ENCODE data around the gene PHYH.

- TF ChIP-seq, protein P1, sequence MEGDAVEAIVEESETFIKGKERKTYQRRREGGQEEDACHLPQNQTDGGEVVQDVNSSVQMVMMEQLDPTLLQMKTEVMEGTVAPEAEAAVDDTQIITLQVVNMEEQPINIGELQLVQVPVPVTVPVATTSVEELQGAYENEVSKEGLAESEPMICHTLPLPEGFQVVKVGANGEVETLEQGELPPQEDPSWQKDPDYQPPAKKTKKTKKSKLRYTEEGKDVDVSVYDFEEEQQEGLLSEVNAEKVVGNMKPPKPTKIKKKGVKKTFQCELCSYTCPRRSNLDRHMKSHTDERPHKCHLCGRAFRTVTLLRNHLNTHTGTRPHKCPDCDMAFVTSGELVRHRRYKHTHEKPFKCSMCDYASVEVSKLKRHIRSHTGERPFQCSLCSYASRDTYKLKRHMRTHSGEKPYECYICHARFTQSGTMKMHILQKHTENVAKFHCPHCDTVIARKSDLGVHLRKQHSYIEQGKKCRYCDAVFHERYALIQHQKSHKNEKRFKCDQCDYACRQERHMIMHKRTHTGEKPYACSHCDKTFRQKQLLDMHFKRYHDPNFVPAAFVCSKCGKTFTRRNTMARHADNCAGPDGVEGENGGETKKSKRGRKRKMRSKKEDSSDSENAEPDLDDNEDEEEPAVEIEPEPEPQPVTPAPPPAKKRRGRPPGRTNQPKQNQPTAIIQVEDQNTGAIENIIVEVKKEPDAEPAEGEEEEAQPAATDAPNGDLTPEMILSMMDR (IDR thresholded peaks at IDR 0.05), result no peak
- no peak for TF ChIP-seq POLR2A (IDR thresholded peaks at IDR 0.05)
Measured at GRCh38 chr10:13296476-13296875, 3.4 kb downstream of the PHYH start.

Data from sigmoid colon (tissue), 3 donors.